Esophagus mucosa (tissue), 1 donor: ENCODE data around the gene BICD1. TPM values are rescaled to one million over a fixed set of nuclear protein-coding genes. Genes with fewer than 3 reads are reported as not detected.
A peak's percentile ranks its signal among the peaks of the same experiment; 100 is the strongest.

Source experiments
- ATAC-seq: fragments of 200-7000 bp; cut with Tn5 transposase; one replicate; pipeline ENCODE4 v1.9.1; 2020
- total RNA-seq: library from RNA; stranded (reverse); gene quantifications from one replicate; pipeline ENCODE4 v1.2.4, GENCODE V29; 2023
- donor health status: DM: yes; HTN: yes; CAD: no.

The BICD1 gene
- total RNA-seq, 1 donor from 2014 or later = 4.7 TPM

DNA sequence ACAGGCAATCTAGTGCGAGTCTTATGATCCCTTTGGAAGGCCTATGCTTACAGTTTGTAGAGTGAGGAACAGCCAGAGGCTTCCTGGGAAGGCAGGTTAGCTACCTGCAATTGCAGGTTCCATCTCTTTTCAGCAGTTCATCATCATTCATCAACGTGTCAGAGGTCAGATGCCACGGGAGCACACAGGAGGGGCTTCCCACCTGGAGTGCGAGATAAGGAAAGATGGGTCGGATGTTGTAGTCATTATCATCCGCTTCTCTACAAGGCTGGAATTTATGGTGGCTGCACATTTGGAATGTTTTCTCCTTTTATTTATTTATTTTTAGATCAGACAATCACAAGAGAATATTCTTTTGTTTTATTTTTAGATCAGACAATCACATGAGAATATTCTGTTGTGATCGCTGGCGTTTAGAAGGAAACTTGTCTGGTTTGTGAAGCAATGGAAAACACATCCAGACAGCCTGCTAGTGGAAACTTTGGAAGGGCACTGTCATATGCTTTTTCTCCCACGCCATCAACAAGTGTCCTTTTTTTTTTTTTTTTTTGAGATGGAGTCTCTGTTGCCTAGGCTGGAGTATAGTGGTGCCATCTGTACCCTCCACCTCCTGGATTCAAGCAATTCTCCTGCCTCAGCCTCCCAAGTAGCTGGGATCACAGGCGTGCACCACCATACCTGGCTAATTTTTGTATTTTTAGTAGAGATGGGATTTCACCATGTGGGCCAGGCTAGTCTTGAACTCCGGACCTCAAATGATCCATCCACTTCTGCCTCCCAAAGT, 1.9 kb upstream of the BICD1 start:
- ATAC-seq = no peak

DNA sequence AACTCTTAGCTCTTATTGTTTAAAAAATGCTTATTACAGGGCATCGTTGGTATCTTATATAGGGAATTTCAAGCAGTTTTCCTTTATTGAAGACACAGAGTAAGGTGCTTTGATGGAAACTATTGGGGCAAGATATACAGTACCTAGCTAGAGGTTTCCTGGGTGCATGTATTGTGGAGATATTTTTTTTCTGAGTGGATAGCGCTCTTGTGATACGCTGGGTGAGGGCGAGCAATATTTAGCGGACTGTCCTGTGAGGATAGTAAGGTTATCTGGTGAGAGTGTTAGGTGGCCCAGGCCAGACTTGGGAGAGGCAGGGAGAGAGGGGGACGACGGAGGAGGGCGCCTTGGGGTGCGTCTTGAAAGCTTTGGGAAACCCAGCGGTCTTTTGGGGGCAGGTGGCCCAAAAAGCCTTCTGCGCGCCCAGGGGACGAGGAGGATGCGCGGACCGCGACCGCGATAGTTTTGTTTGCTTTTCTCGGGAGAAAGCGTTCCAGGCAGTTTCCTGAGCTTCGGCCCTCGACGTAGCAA, 596 bp upstream of the BICD1 start:
- no peak for ATAC-seq

DNA sequence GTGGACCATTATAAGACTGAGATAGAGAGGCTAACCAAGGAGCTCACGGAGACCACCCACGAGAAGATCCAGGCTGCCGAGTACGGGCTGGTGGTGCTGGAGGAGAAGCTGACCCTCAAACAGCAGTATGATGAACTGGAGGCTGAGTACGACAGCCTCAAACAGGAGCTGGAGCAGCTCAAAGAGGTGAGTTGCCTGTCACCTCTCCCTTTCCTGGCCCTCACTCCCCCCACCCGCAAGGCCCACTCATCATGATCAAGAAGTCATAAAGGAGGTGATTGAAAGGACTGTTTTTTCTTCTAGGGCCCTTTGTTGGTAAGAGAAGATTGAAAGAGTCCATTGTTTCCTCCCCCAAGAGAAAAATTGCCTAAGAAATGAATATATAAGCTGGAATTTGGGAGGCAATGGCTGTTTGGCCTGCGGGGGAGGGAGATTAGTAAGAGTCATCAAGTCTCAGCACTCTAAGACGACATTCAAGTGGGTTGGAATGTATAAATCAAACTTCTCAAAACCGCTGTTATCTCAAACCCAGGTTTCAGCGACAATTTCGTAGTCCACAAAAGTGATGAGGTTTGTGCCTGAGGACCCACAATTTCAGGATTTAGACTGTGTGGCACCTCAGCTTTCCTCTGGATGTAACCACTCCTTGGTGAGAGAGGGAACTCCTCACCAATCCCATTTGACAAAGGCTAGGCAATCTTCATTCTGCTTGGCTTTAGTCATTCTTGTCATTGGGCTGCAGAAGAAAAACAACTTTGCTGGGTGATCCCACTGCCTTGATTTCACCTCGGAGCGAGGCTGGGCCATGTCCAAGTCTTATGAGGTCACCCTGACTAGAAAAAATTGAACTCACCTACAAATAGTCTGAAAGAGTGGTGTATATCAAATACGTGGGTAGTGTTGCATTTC, 966 bp downstream of the BICD1 start:
- ATAC-seq = peak; percentile 26

DNA sequence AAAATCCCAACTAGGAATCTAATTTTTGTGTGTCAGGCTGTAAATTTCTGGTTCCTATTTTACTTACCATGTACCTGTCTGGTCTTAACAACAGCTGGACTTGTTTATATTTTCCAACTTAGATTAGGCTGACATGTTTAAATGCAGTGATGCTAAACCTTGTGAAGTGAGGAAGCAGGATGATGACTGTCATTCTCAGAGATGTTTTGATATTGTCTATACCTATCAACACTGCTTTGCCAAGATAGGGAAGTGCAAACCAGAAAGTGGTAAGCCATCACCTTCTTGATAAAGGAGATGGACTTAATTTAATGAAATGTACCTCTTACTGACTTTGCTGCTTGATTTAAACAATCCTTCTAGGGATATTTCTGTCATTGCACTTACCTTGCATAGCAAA, 2.1 kb downstream of the BICD1 start:
- no peak for ATAC-seq

DNA sequence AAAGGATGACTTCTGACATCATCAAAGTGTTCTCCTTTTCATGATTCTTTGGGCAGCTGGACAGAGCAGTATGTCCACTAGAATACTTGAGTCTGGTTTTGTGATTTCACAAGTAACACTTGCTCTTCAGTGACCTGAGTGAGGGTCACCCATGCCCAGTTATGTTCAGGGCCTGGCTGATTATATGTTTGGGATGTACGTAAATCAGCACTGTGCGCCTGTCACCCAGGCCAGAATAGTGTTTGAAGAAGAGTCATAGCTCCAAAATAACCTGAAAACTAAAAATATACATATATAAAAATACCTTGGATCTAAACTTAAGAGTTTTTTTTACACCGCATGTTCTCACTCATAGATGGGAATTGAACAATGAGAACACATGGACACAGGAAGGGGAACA, 3.8 kb downstream of the BICD1 start:
- ATAC-seq = no peak

DNA sequence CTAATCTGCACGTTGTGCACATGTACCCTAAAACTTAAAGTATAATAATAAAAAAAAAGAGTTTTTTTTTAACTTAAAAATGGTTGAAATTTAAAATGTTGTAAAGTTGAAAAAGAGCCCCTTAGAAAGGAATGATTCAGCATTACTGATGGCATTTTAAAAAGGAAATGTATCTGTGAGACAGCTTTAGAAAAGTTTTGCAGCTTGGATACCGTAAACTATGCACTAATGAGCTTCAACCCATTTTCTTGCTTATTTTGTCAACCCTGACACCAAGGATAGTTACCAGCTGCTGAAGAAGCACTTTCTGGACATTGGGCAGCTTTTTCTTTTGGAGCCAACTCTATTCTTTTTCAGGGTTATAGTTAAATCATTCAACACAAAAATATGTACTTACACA, 4.3 kb downstream of the BICD1 start:
- ATAC-seq = no peak

DNA sequence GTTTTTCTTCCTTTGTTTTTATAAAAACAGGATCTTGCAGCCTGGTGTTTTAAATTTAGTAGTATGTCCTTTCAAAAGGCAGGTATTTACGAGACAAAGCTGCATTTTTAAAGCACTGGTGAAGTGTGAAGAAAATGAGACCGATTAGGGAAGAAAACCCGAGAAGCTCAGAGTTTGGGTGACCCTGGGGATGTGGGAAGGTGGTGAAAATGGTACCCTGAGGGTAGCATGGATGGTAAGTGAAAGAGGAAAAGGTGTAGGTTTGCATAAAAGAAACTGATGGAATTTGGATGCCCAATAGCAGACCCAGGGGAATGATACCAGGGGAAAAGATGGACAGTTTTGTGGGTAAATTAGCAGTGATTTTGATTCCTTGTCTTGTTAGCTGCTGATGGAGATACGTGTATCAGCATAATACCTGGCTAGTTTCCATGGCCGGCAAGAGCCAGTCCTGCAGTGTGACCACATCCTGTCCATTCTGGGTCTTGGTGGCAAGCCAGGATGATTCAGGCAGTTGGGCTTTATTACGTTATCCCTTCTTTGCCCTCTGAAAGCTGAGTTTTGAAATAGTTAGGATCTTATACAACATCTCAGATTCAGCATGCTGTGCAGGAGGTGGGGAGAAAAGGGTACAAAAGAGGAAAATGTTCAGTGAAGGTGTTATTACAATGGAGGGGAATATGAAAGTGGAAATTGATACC, 8.9 kb downstream of the BICD1 start:
- ATAC-seq = peak; percentile 86

DNA sequence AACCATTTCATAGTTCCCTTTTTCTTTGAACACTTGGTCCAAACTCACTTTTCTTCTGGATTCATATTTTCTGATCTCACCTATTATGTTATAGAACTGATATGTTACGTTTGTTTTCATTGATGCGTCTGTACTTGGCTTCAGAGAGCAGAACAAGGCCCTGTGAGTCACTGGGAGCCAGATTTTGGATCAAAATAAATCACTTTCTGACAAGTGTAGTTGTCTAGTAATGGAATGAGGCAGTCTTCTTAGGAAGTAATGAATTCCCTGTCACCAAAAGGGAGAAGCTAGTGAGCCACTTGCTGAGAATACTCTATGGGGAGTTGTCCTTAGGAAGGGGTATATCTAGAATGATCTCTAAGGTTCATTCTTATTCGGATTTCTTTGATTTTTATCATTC, 10.2 kb downstream of the BICD1 start:
- ATAC-seq = peak; percentile 13

DNA sequence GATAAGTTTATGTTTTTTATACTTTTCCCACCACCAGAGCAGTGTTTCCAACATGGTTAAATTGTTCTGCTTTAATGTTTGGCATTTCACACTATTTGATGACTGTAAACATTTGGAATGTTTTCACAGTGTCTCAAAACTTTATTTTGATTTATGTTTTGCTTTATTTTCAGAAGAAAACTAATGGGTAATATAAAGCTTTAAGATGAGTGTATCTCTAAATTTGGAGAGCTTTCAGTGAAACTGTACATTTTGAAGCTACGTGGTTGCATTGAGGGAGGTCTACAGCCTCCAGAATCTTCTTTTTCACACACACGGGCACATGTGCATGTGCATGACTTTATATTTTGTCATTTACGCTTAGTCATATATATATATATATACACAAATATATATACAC, 10.7 kb downstream of the BICD1 start:
- ATAC-seq = no peak

DNA sequence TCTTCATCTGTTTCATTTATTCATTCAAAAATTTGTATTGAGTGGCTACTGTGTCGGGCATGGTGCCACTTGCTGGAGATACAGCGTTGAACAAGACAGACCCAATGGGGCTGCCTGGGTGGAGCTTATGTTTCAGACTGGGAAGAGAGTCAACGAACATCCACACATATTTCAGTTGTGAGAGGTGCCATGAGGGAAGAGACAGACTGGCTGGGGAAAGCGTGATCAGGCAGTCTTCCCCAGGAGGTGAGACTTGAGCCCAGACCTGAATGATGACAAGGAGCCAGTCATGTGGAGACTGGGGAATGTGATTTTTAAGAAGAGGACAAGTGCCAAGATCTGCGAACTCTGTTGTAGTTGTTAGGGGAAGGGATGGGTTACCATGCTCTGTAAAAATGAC, 12.2 kb downstream of the BICD1 start:
- no peak for ATAC-seq

DNA sequence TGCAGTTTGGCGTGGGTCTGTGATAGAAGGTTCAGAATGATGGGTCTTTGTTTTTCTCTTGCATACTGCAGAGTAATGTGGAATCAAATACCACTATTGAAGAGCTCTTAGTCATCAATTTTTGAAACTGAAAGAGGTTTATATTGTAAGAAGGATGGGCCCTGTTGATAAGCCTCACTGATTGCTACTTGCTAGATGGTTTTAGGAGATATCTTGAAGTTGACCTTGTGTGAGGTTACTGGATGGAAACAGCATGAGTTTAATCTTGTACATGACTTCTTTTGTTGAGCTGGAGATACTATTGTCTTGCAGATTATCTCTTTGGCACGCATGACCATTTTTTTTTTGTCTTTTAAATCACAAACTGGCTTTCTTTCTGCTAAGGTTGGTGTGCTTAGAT, 13.8 kb downstream of the BICD1 start:
- ATAC-seq = no peak

DNA sequence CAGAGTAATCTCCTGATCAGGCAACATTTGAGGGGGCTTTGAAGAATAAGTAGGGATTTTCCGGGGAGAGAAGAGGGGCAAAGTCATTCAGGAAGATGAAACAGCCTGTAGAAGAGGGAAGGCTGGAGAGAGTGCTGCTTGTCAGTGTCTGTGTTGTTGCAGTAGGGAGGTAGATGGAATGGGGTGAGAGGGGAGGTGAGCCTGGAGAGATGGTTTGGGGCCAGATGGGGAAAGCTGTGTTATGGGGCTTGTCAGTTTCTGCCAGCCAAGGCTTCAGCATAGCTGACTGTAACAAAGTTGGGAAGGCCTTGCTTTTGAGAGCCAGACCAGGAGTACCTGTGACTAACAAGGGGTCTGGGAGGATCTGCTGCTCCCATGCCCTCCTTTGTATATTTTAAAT, 18.0 kb downstream of the BICD1 start:
- no peak for ATAC-seq

DNA sequence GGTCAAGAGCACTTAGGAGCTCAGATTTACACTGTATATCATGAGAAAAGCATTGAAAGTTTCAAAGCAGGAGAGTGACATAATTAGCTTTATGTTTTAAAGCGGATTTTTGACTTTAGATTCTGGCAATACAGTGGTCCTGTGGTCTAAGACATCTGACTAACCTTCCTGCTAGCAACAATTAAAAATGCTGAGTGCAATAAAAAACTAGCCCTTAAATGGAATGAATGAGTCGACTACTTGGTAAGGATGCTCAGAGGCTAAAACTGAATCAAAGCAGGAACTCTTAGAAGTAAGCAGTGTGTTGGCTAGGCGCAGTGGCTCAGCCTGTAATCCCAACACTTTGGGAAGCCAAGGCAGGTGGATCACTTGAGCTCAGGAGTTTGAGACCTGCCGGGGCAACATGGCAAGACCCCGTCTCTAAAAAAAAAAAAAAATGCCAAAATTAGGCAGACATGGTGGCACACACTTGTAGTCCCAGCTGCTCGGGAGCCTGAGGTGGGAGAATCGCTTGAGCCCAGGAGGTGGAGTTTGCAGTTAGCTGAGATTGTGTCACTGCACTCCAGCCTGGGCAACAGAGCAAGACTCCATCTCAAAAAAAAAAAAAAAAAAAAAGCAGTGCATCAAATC, 18.9 kb downstream of the BICD1 start:
- ATAC-seq = no peak

DNA sequence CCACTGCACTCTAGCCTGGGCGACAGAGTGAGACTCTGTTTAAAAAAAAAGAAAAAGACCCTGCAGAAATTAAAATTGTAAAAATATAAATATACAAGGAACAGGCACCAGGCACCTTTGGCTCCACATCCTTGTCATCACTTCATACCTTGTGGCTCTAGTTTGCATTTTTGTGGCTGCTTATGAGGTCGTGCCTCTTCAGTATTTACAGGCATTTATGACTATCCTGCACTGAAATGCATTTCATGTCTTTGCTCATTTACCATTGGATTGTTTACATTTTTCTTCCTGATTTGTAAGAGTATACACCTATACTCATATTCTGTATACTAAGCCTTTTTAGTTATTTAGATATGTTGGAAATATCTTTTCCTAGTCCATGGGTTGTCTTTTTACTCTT, 20.1 kb downstream of the BICD1 start:
- no peak for ATAC-seq

DNA sequence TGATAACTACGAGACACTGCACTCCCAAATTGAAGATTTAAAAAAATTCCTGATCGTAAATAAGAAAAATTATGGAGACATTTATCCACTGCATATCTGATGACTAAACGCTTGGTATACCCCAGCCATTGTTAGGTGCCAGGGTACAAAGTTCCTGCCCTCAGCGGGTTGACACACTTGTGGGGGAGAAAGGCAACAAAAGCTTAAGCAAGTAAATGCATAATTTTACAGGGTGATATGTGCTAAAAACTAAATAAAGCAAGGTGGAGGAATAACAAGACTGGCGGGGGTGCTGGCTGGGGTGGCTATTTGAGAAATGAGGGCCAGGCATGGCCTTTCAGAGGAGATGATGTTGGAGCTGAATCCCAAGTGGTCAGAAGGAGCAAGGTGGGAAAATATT, 25.0 kb downstream of the BICD1 start:
- no peak for ATAC-seq

DNA sequence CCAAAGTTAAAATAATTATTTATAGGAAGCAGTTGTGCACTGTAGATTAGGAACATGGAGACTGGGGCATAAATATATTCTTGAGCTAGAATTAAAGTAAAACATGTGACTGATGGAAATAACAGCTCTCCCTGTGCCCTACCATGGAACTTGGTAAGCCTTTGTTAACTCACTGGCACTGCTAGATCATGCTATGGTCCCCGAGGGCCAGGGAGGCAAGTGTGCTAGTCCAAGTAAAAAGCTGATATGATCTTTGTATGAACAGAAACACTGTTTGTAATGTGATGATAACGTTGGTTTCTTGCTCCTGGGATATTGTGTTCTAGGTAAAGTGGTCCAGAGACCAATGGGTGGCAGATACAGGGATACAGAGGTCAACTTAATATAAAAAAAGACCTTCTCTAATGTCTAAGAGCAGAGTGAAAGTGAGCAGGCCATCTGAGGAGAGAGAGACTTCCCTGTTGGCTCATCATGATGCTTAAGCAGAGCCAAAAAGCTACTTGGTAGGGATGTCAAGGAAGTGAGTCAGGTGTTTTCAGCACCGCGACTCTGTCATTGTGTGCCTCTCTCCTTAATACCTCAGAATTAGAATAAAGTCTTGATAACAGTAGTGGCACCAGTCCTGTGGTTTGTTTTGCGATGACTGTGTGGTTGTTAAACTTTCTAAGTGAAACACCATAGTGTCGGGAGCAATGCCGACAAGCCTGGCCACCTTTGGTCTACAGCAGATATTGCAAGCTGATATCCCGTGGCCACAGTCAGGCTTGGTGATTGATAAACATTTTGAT, 27.6 kb downstream of the BICD1 start:
- peak; percentile 67 for ATAC-seq

DNA sequence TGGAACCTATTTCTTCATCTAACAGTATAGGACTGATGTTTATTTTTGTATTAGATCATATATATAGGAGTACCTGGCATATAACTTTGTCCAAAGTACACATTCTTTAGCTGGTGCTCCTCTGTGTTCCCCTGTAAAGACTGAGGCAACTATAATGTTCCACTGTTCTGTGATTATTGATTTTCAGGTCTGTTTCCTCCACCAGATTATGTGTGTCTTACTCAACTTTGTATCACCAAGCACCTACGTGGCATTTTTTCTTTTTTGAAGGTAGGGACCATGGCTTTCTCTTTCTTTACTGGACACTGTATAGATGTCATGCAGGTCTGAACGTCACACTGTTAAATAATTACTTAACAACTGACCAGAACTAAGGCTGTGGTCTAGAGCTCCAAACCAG, 29.3 kb downstream of the BICD1 start:
- ATAC-seq = no peak

DNA sequence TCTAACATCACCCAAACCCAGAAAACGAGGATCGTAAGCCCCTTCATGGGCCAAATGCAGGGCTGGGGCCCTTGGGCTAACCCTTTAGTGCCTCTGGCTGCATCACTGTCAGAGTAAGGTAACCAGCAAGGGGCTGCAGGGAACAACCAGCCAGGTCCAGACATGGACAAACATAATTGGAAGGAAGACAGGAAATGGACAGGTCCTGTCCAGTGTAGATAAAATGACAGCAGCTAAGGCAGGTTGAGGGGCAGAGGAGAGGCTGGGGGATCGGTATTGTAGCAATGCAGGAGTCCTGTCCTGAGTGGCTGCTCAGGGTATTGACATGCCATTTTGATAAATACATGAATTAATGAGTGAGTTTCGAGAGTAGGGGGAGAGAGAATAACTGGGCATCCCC, 29.8 kb downstream of the BICD1 start:
- ATAC-seq = no peak

DNA sequence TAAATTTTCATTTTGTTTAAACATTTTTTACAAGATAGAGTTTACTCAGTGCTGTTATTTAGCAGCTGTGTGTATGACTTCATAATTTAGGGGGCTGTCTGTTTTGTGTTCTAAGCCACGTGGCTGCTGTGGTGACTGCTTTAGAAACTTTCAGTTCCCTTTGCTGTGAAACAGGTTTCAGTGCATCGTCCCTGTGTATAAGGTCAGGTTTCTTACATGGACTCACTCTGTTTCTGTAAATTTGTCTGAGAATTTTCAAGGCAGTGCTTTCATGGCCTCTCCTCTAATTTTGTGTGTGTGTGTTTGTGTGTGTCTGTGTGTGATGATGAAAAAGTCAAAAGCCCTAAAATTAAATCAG, 32.4 kb downstream of the BICD1 start:
- ATAC-seq = peak; percentile 55

DNA sequence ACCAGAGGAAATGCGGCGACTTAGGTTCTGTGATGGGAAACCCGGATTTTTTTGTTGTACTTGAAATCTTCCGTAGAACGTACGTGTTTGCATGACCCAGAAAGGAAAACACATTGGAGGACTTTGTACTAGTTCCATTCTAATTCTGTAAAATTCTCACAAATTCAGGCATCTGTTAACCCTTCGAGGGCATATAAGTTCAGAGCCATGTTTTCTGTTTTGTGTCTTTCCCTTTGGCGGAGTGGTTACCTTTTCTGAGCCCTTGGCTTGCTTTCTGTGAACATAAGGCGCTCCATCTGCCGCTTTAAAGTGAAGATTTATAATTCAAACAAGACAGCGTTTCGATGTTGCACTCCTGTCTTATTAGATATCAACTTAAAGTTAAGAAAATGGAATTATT, 34.2 kb downstream of the BICD1 start:
- no peak for ATAC-seq

DNA sequence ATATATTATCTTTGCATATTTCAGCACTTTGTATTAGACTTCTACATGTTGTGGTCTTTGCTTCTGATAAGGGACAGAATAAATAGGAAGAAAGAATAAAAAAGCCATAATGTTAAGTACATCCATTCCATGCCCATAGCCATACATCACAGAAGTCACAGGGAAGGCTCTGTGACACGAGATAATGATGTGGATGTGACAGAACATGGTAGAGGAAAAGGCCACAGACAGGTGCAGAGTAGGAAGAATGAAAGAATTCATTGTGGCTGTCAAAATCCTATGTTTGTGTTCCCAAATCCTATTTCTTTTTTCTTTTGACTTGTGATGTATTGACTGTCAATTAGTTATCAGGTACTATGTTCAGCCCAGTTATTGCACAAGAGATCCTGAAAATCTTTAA, 38.4 kb downstream of the BICD1 start:
- no peak for ATAC-seq
